K562 (cell line): ENCODE results near the gene NLRP4. TPM values are rescaled to one million over a fixed set of nuclear protein-coding genes. Genes with fewer than 3 reads are reported as not detected.

Experiments used
- ATAC-seq: fragments of 200-7000 bp; cut with Tn5 transposase; 3 replicates; pipeline ENCODE4 v1.9.1; 2020; ENCODE audit warnings: moderate library complexity
- BruUV-seq: library from RNA; stranded (reverse); fragments of 400-500 nt; replicated peaks from 2 replicates; lab custom pipeline; 2021; lab: Mats Ljungman, UMichigan
- CTCF ChIA-PET: fragments of 300-600 bp; formaldehyde crosslinking; extraction: SDS; loops from one replicate; lab custom pipeline; 2021; ENCODE audit warnings: low intra/inter-chr PET ratio; lab: Yijun Ruan, JAX
- POLR2A ChIA-PET: fragments of 300-600, 350-650 bp; sonication (Branson Sonifier 250); formaldehyde crosslinking; extraction: SDS; loops from one replicate; lab custom pipeline; 2021; ENCODE audit warnings: antibody characterized with exemption, inconsistent platforms; lab: Yijun Ruan, JAX
- DNase-seq, 4 experiments: peaks; one replicate each; pipeline versions ENCODE4 v3.0.0 to v3.0.0-alpha.2; 2011 to 2018; ENCODE audit warnings: low spot score in 3 of 4, mixed read lengths in 3 of 4; ENCODE audit errors: extremely low read depth in 1 of 4
- FAIRE-seq: peaks from 2 replicates; lab custom pipeline; 2011; peaks lifted over from hg19 to GRCh38; lab: Jason Lieb, UNC
- H2AFZ ChIP-seq: 2 replicates; pipeline ENCODE4 v1.6.0; 2011; ENCODE audit warnings: low read depth, low read length, control low read depth, inconsistent platforms
- H3K27ac ChIP-seq: fragments of 200-600 bp; 3 replicates; pipeline ENCODE4 v1.8.0; 2011; ENCODE audit warnings: low read depth, mild to moderate bottlenecking, control low read depth, inconsistent platforms, low read length, moderate library complexity, mixed read lengths; ENCODE audit errors: extremely low read depth
- H3K27me3 ChIP-seq, 2 experiments: fragments of 300-600 bp in 1 of 2; 2 replicates in 1 of 2; 3 replicates in 1 of 2; pipeline versions ENCODE4 v1.6.0 to v1.8.0; 2011; ENCODE audit warnings: inconsistent platforms in 2 of 2, low read length in 2 of 2, mild to moderate bottlenecking in 1 of 2, mixed read lengths in 1 of 2, moderate library complexity in 1 of 2; ENCODE audit not compliant: control insufficient read depth in 2 of 2, insufficient read depth in 2 of 2
- H3K36me3 ChIP-seq: fragments of 300-600 bp; 3 replicates; pipeline ENCODE4 v1.8.0; 2011; ENCODE audit warnings: mild to moderate bottlenecking, low read length, inconsistent platforms; ENCODE audit not compliant: control insufficient read depth, insufficient read depth
- H3K4me1 ChIP-seq, 2 experiments: fragments of 200-600 bp in 1 of 2; replicated peaks in 1 of 2; 2 replicates in 1 of 2; 3 replicates in 1 of 2; pipeline versions ENCODE4 v1.5.1 to v1.8.0; 2011; ENCODE audit warnings: inconsistent platforms in 2 of 2, low read length in 2 of 2, mild to moderate bottlenecking in 1 of 2, mixed read lengths in 1 of 2, moderate library complexity in 1 of 2; ENCODE audit not compliant: control insufficient read depth in 2 of 2, insufficient read depth in 2 of 2
- H3K4me2 ChIP-seq: 2 replicates; pipeline ENCODE4 v1.6.1; 2011; ENCODE audit warnings: low read length, control low read depth, inconsistent platforms, mixed read lengths; ENCODE audit not compliant: insufficient read depth
- H3K4me3 ChIP-seq: fragments of 200-600 bp; sonication (generic), shearing (Covaris generic); 2 replicates; pipeline ENCODE4 v1.5.1; 2016; ENCODE audit warnings: control low read depth, inconsistent platforms
- H3K79me2 ChIP-seq: fragments of 200-600 bp; 3 replicates; pipeline ENCODE4 v1.8.0; 2011; ENCODE audit warnings: low read length, inconsistent platforms; ENCODE audit not compliant: control insufficient read depth, insufficient read depth
- H3K9ac ChIP-seq, 2 experiments: 2 replicates each; pipeline versions ENCODE4 v1.6.0 to v1.6.1; 2011; ENCODE audit warnings: low read depth in 2 of 2, low read length in 2 of 2, control low read depth in 1 of 2, inconsistent platforms in 1 of 2, mild to moderate bottlenecking in 1 of 2, mixed read lengths in 1 of 2; ENCODE audit not compliant: insufficient read depth in 1 of 2
- H3K9me1 ChIP-seq: one replicate; pipeline ENCODE4 v1.6.0; 2011; ENCODE audit warnings: inconsistent platforms, mild to moderate bottlenecking, low read length, moderate library complexity; ENCODE audit not compliant: control insufficient read depth, insufficient read depth
- H3K9me3 ChIP-seq: replicated peaks from 2 replicates; pipeline ENCODE4 v1.5.1; 2011; ENCODE audit warnings: low read depth, low read length, inconsistent platforms; ENCODE audit not compliant: control insufficient read depth, insufficient read depth
- H4K20me1 ChIP-seq: replicated peaks from 2 replicates; pipeline ENCODE4 v1.6.1; 2011; ENCODE audit warnings: low read length, inconsistent platforms, mixed read lengths; ENCODE audit not compliant: control insufficient read depth, insufficient read depth
- ETS2 ChIP-seq: IDR thresholded peaks from 2 replicates; pipeline ENCODE4 v1.6.1; 2016; ENCODE audit warnings: borderline replicate concordance, missing genetic modification characterization, mild to moderate bottlenecking, moderate library complexity, missing compliant biosample characterization; ENCODE audit not compliant: poor library complexity, severe bottlenecking
- MYNN ChIP-seq, 2 experiments: sonication (generic); formaldehyde crosslinking in 1 of 2; IDR thresholded peaks; 2 replicates each; pipeline versions ENCODE4 v1.5.0 to v1.6.1; 2016 to 2020; ENCODE audit warnings: antibody characterized with exemption in 1 of 2, missing genetic modification reagents in 1 of 2
- ZNF134 ChIP-seq: fragments of 250-450 bp; sonication (Bioruptor Pico); conservative IDR thresholded peaks from 2 replicates; pipeline ENCODE4 v1.4.0; 2020
- ZNF146 ChIP-seq: IDR thresholded peaks from one replicate; pipeline ENCODE4 v1.6.1; 2018; ENCODE audit warnings: missing compliant biosample characterization; ENCODE audit not compliant: unreplicated experiment
- ZNF41 ChIP-seq: fragments of 250-450 bp; sonication (Bioruptor Pico); conservative IDR thresholded peaks from 2 replicates; pipeline ENCODE4 v1.4.0; 2020; ENCODE audit warnings: mild to moderate bottlenecking
- WGBS: fragments of 100-300 bp; shearing (Covaris generic); methylation state at CpG from one replicate; pipeline ENCODE4 v1.1.6; 2016; ENCODE audit warnings: low coverage, mixed read lengths; ENCODE audit not compliant: insufficient coverage; ENCODE audit errors: missing lambda C conversion rate; 5-methylcytosine and 5-hydroxymethylcytosine counted together
- in situ Hi-C: fragments of 300-500 bp; cut with MboI; formaldehyde crosslinking; loops from 4 replicates; pipeline ENCODE4 v1.15.0; 2018; ENCODE audit warnings: inconsistent platforms, mixed read lengths
- intact Hi-C: fragments of 100-400 bp; cut with micrococcal nuclease; formaldehyde crosslinking; loops from 2 replicates; pipeline ENCODE4 v1.14.2; 2022
- polyA plus RNA-seq, 8 experiments: library from polyadenylated mRNA; depleted of rRNA in 4 of 8; stranded (reverse) in 5 of 8; unstranded in 3 of 8; fragments of >200 nt; fragmentation: Nextera tagmentation in 2 of 8; fragmentation: Illumina TruSeq in 1 of 8; extraction: Ambion mirVana in 2 of 8; extraction: Trizol in 1 of 8; gene quantifications; 2 replicates each; pipeline versions ENCODE4 v1.2.1 to v1.2.3, GENCODE V29; 2011 to 2014; ENCODE audit warnings: inconsistent platforms in 1 of 8, missing spikeins in 1 of 8
- total RNA-seq, 7 experiments: library from RNA; depleted of rRNA in 6 of 7; stranded (reverse); fragments of >200 nt in 6 of 7; fragmentation: Illumina TruSeq in 2 of 7; extraction: Trizol in 2 of 7; gene quantifications; 2 replicates each; pipeline versions ENCODE4 v1.2.1 to v1.2.3, GENCODE V29; 2011 to 2021; ENCODE audit warnings: low replicate concordance in 1 of 7
- TF ChIP-seq, protein P1 (sequence below), 2 experiments: fragments of 450-650 bp; IDR thresholded peaks; 2 replicates each; pipeline ENCODE4 v1.6.1; 2016; ENCODE audit warnings: mild to moderate bottlenecking in 2 of 2, borderline replicate concordance in 1 of 2, low read depth in 1 of 2, moderate library complexity in 1 of 2
- TF ChIP-seq, protein P2 (sequence below): sonication (generic); formaldehyde crosslinking; IDR thresholded peaks from 2 replicates; pipeline ENCODE4 v1.8.0; 2022; ENCODE audit warnings: mild to moderate bottlenecking, missing genetic modification reagents, borderline replicate concordance

NLRP4 gene
- total and polyA plus RNA-seq, 9 of the 15 experiments (the other 6 are each of a cell fraction or from before 2014, with no cell fraction given), result 0.03 to 0.14 (median 0.05) TPM; not detected in 3

DNA sequence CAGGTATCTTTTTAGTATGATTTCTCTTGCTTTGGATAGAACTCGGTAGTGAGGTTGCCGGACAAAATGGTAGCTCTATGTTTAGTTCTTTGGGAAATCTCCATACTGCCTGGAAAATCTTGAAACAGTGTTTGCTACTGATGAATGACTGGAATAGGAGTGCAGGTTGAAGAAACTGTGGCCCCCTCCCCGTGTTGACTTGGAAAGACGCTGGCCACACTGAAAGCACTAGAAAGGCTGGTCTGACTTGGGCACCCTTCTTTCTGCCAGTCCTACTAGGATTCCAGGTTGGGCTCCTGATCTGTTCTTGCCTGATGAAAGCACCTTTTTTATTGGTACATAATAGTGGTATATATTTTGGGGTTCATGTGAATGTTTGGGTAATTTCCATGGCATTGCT is 46.3 kb downstream of the NLRP4 start:
- H3K9me3 ChIP-seq, result no peaks in the 10 kb centered on the region
- no peaks in the 10 kb centered on the region for H4K20me1 ChIP-seq
- H3K4me2 ChIP-seq, result no peak overlapping the region
- H3K27ac ChIP-seq, result no peak overlapping the region
- no peak overlapping the region for H3K4me3 ChIP-seq
- H3K4me1 ChIP-seq, result no peaks in the 10 kb centered on the region
- no peaks in the 10 kb centered on the region for H3K9me1 ChIP-seq
- ChIA-PET CTCF (no interaction called here), POLR2A (no interaction called here)
- 1% methylated on average over 4 of the region's 4 CpGs for WGBS
- H3K9ac ChIP-seq, result no peak overlapping the region
- TF ChIP-seq ETS2 (tag), result no peak
- TF ChIP-seq ZNF146 (CRISPR knock-in tag), result no peak
- TF ChIP-seq MYNN (IDR thresholded peaks at IDR 0.05), result no peak
- no peak for TF ChIP-seq MYNN (CRISPR knock-in tag; IDR thresholded peaks at IDR 0.05)
- no peak for TF ChIP-seq ZNF41
- TF ChIP-seq, protein P1, sequence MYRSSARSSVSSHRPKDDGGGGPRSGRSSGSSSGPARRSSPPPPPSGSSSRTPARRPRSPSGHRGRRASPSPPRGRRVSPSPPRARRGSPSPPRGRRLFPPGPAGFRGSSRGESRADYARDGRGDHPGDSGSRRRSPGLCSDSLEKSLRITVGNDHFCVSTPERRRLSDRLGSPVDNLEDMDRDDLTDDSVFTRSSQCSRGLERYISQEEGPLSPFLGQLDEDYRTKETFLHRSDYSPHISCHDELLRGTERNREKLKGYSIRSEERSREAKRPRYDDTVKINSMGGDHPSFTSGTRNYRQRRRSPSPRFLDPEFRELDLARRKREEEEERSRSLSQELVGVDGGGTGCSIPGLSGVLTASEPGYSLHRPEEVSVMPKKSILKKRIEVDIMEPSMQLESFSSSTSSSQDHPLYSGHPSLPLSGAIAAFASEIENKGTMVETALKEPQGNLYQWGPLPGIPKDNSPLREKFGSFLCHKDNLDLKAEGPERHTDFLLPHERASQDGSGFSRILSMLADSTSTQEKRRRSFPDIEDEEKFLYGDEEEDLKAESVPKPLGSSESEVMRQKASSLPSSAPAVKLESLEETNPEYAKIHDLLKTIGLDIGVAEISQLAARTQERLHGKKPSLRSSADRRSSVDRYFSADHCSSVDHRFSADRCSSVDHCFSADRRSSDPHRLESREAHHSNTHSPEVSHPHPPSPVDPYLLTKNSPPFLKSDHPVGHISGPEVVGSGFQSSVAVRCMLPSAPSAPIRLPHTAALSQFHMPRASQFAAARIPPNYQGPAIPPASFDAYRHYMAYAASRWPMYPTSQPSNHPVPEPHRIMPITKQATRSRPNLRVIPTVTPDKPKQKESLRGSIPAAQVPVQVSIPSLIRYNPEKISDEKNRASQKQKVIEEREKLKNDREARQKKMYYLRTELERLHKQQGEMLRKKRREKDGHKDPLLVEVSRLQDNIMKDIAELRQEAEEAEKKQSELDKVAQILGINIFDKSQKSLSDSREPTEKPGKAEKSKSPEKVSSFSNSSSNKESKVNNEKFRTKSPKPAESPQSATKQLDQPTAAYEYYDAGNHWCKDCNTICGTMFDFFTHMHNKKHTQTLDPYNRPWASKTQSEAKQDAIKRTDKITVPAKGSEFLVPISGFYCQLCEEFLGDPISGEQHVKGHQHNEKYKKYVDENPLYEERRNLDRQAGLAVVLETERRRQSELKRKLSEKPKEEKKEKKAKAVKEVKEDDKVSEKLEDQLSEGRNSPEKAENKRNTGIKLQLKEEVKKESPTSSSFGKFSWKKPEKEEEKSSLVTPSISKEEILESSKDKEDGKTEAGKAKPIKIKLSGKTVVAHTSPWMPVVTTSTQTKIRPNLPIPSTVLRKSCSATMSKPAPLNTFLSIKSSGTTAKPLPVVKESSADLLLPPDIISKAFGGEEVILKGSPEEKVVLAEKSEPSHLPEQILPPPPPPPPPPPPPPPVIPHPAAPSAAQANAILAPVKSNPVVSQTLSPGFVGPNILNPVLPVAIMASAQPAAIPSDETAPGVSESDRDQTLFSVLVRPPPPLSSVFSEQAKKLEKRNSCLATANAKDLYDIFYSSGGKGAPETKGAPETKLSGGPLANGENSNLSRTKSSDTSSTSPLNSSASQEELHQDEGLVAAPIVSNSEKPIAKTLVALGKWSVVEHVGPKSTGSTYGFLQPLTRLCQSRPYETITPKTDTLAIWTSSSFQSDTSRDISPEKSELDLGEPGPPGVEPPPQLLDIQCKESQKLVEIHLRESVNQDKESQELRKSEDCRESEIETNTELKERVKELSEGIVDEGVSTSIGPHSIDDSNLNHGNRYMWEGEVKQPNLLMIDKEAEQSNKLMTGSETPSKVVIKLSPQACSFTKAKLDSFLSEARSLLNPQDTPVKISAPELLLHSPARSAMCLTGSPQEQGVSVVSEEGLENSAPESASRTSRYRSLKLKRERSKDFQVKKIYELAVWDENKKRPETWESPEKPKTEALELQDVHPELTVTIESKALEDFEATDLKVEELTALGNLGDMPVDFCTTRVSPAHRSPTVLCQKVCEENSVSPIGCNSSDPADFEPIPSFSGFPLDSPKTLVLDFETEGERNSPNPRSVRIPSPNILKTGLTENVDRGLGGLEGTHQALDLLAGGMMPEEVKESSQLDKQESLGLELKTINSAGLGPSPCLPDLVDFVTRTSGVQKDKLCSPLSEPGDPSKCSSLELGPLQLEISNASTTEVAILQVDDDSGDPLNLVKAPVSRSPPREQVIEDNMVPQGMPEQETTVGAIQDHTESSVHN (IDR thresholded peaks at IDR 0.05; ENCODE audit: borderline replicate concordance in 1 of 2, low read depth in 1 of 2), result no peak
- TF ChIP-seq ZNF134 (CRISPR knock-in tag), result no peak
- TF ChIP-seq, protein P2, sequence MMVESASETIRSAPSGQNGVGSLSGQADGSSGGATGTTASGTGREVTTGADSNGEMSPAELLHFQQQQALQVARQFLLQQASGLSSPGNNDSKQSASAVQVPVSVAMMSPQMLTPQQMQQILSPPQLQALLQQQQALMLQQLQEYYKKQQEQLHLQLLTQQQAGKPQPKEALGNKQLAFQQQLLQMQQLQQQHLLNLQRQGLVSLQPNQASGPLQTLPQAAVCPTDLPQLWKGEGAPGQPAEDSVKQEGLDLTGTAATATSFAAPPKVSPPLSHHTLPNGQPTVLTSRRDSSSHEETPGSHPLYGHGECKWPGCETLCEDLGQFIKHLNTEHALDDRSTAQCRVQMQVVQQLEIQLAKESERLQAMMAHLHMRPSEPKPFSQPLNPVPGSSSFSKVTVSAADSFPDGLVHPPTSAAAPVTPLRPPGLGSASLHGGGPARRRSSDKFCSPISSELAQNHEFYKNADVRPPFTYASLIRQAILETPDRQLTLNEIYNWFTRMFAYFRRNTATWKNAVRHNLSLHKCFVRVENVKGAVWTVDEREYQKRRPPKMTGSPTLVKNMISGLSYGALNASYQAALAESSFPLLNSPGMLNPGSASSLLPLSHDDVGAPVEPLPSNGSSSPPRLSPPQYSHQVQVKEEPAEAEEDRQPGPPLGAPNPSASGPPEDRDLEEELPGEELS, result no peak
- intact Hi-C loops (no loop called here), in situ Hi-C loops (no loop called here)
- no peaks in the 10 kb centered on the region for H3K79me2 ChIP-seq
- H3K36me3 ChIP-seq, result no peaks in the 10 kb centered on the region
- H3K27me3 ChIP-seq, result 0 out of 5 replicates have a peak, but pooled peaks cover 0 to 7% of the 10 kb centered on the region in 2 experiments
- ATAC-seq (no peak), DNase-seq (no peak), FAIRE-seq (no peak)
- BruUV-seq, result no TSS peak
- no peak overlapping the region for H2AFZ ChIP-seq
